ENCODE measurements around the gene FAH.

FAH gene

GRCh38 chr15:80202016-80202315, 49.2 kb downstream of the FAH start:
- no peak for DNase-seq

GRCh38 chr15:80202641-80203360, 50.0 kb downstream of the FAH start:
- no peak for DNase-seq

- no peak for DNase-seq
These were observed 50.6 kb downstream of the FAH start for GRCh38 chr15:80203361-80203885.

- no peak for DNase-seq
These were observed 51.4 kb downstream of the FAH start for GRCh38 chr15:80204231-80204630.

- no peak for DNase-seq
These were observed 55.1 kb downstream of the FAH start for GRCh38 chr15:80207887-80208286.

GRCh38 chr15:80208758-80209734, 56.2 kb downstream of the FAH start:
- no peak for DNase-seq

- no peak for DNase-seq
These were observed 58.1 kb downstream of the FAH start for GRCh38 chr15:80210611-80211573.

GRCh38 chr15:80211976-80212375, 59.2 kb downstream of the FAH start:
- no peak for DNase-seq

- no peak for DNase-seq
These were observed 62.1 kb downstream of the FAH start for GRCh38 chr15:80214910-80215309.

- no peak for DNase-seq
These were observed 63.3 kb downstream of the FAH start for GRCh38 chr15:80216141-80216540.

- no peak for DNase-seq
These were observed 64.1 kb downstream of the FAH start for GRCh38 chr15:80216911-80217310.

GRCh38 chr15:80217327-80217900, 64.6 kb downstream of the FAH start:
- DNase-seq = no peak

- no peak for DNase-seq
These were observed 67.2 kb downstream of the FAH start for GRCh38 chr15:80219955-80220354.

GRCh38 chr15:80228959-80229610, 76.3 kb downstream of the FAH start:
- DNase-seq = no peak

GRCh38 chr15:80231371-80231770, 78.6 kb downstream of the FAH start:
- no peak for DNase-seq

- no peak for DNase-seq
These were observed 80.8 kb downstream of the FAH start for GRCh38 chr15:80233581-80233980.

- DNase-seq = no peak
These were observed 82.1 kb downstream of the FAH start for GRCh38 chr15:80234883-80235282.
